H1 (cell line): ENCODE measurements around the gene NAT8L. TPM values are rescaled to one million over a fixed set of nuclear protein-coding genes. Genes with fewer than 3 reads are reported as not detected.

Experiments
- CTCF ChIA-PET: fragments of 300-600 bp; sonication (Branson Sonifier 250); formaldehyde crosslinking; loops from one replicate; lab custom pipeline; 2021; ENCODE audit not compliant: partially characterized antibody; lab: Charles Lee
- POLR2A ChIA-PET: fragments of 300-600 bp; sonication (Branson Sonifier 250); formaldehyde crosslinking; loops from one replicate; lab custom pipeline; 2021; ENCODE audit warnings: inconsistent platforms; ENCODE audit not compliant: partially characterized antibody; lab: Charles Lee
- DNase-seq, 2 experiments: peaks; one replicate each; pipeline versions ENCODE4 v3.0.0 to v3.0.0-alpha.2; 2010 to 2022; ENCODE audit warnings: low spot score in 2 of 2, low read depth in 1 of 2, mixed read lengths in 1 of 2
- FAIRE-seq: peaks from 2 replicates; lab custom pipeline; 2011; peaks lifted over from hg19 to GRCh38; lab: Jason Lieb, UNC
- H2AFZ ChIP-seq: 2 replicates; pipeline ENCODE4 v1.8.1; 2012; ENCODE audit warnings: low read length, inconsistent platforms
- H2AK5ac ChIP-seq: 2 replicates; pipeline ENCODE4 v1.6.1; 2013; ENCODE audit warnings: low read depth, low read length
- H2BK120ac ChIP-seq: replicated peaks from 2 replicates; pipeline ENCODE3; 2013; ENCODE audit warnings: low read depth, low read length, inconsistent platforms
- H2BK12ac ChIP-seq: 2 replicates; pipeline ENCODE4 v1.6.1; 2013; ENCODE audit warnings: low read depth, low read length
- H2BK15ac ChIP-seq: 2 replicates; pipeline ENCODE4 v1.6.1; 2013; ENCODE audit warnings: low read length
- H2BK20ac ChIP-seq: 2 replicates; pipeline ENCODE4 v1.6.1; 2013; ENCODE audit warnings: low read length
- H2BK5ac ChIP-seq: 2 replicates; pipeline ENCODE4 v1.6.1; 2013; ENCODE audit warnings: low read depth, low read length
- H3K14ac ChIP-seq: 2 replicates; pipeline ENCODE4 v1.6.1; 2013; ENCODE audit warnings: inconsistent platforms; ENCODE audit not compliant: insufficient read length
- H3K18ac ChIP-seq: 2 replicates; pipeline ENCODE4 v1.6.1; 2013; ENCODE audit warnings: low read length; ENCODE audit errors: extremely low read depth
- H3K23ac ChIP-seq: 2 replicates; pipeline ENCODE4 v1.6.1; 2013; ENCODE audit warnings: inconsistent platforms; ENCODE audit not compliant: insufficient read length
- H3K23me2 ChIP-seq: 2 replicates; pipeline ENCODE4 v1.6.1; 2013; ENCODE audit warnings: low read depth, low read length
- H3K27ac ChIP-seq: 2 replicates; pipeline ENCODE4 v1.6.1; 2011; ENCODE audit warnings: low read depth, low read length, inconsistent platforms
- H3K27me3 ChIP-seq, 4 experiments: replicated peaks in 1 of 4; 1 replicate in 1 of 4; 2 replicates in 3 of 4; pipeline versions ENCODE4 v1.6.1 to v1.8.1; 2011 to 2013; ENCODE audit warnings: low read length in 3 of 4, mild to moderate bottlenecking in 3 of 4, inconsistent platforms in 2 of 4, mixed read lengths in 2 of 4, moderate library complexity in 1 of 4; ENCODE audit not compliant: control insufficient read depth in 3 of 4, insufficient read depth in 3 of 4; ENCODE audit errors: extremely low read depth in 1 of 4
- H3K36me3 ChIP-seq, 4 experiments: 2 replicates each; pipeline versions ENCODE4 v1.6.1 to v1.8.1; 2011 to 2013; ENCODE audit warnings: mild to moderate bottlenecking in 4 of 4, low read length in 3 of 4, moderate library complexity in 2 of 4, control low read depth in 1 of 4, inconsistent platforms in 1 of 4; ENCODE audit not compliant: insufficient read depth in 4 of 4, control insufficient read depth in 2 of 4
- H3K4ac ChIP-seq: replicated peaks from 2 replicates; pipeline ENCODE3; 2013; ENCODE audit warnings: low read length, low read depth, mixed read lengths, inconsistent platforms; ENCODE audit not compliant: insufficient read length
- H3K4me1 ChIP-seq, 4 experiments: replicated peaks in 1 of 4; 1 replicate in 1 of 4; 2 replicates in 3 of 4; pipeline versions ENCODE4 v1.6.1 to v1.8.1; 2011 to 2013; ENCODE audit warnings: low read length in 3 of 4, inconsistent platforms in 2 of 4, mixed read lengths in 1 of 4; ENCODE audit not compliant: insufficient read depth in 4 of 4, control insufficient read depth in 3 of 4
- H3K4me2 ChIP-seq, 2 experiments: 2 replicates each; pipeline versions ENCODE4 v1.6.1 to v1.8.1; 2011 to 2013; ENCODE audit warnings: low read depth in 2 of 2, low read length in 2 of 2, control low read depth in 1 of 2, inconsistent platforms in 1 of 2, mild to moderate bottlenecking in 1 of 2; ENCODE audit not compliant: insufficient read depth in 1 of 2
- H3K4me3 ChIP-seq, 4 experiments: fragments of 200-600, 300-600 bp in 1 of 4; sonication (generic), shearing (Covaris generic), sonication (Bioruptor Twin) in 1 of 4; 2 replicates each; pipeline versions ENCODE4 v1.5.1 to v1.8.1; 2011 to 2016; ENCODE audit warnings: low read length in 4 of 4, low read depth in 3 of 4, control low read depth in 2 of 4, inconsistent platforms in 2 of 4, mild to moderate bottlenecking in 2 of 4, mixed read lengths in 1 of 4, moderate library complexity in 1 of 4; ENCODE audit not compliant: insufficient read depth in 2 of 4; ENCODE audit errors: extremely low read depth in 1 of 4
- H3K56ac ChIP-seq: replicated peaks from 2 replicates; pipeline ENCODE3; 2013; ENCODE audit warnings: low read depth, mild to moderate bottlenecking, mixed read lengths, low read length, inconsistent platforms; ENCODE audit not compliant: insufficient read length
- H3K79me1 ChIP-seq: 2 replicates; pipeline ENCODE4 v1.6.1; 2013; ENCODE audit warnings: low read depth, low read length, control low read depth
- H3K79me2 ChIP-seq, 2 experiments: 2 replicates each; pipeline versions ENCODE4 v1.6.1 to v1.8.1; 2012 to 2013; ENCODE audit warnings: low read length in 2 of 2, mild to moderate bottlenecking in 2 of 2, inconsistent platforms in 1 of 2; ENCODE audit not compliant: insufficient read depth in 2 of 2, control insufficient read depth in 1 of 2
- H3K9ac ChIP-seq, 4 experiments: replicated peaks in 1 of 4; 1 replicate in 1 of 4; 2 replicates in 3 of 4; pipeline versions ENCODE4 v1.6.1 to v1.8.1; 2011 to 2013; ENCODE audit warnings: low read depth in 3 of 4, low read length in 3 of 4, control low read depth in 2 of 4, mild to moderate bottlenecking in 2 of 4, moderate library complexity in 2 of 4, inconsistent platforms in 1 of 4; ENCODE audit errors: extremely low read depth in 1 of 4
- H3K9me3 ChIP-seq, 2 experiments: 2 replicates each; pipeline versions ENCODE4 v1.6.1 to v1.8.1; 2012 to 2013; ENCODE audit warnings: mild to moderate bottlenecking in 2 of 2, moderate library complexity in 2 of 2, control low read depth in 1 of 2, inconsistent platforms in 1 of 2, low read depth in 1 of 2, low read length in 1 of 2, mixed read lengths in 1 of 2; ENCODE audit not compliant: insufficient read depth in 2 of 2
- H4K20me1 ChIP-seq, 2 experiments: replicated peaks in 1 of 2; 2 replicates each; pipeline versions ENCODE3 to v1.8.1; 2011 to 2013; ENCODE audit warnings: inconsistent platforms in 2 of 2, low read length in 2 of 2, mild to moderate bottlenecking in 1 of 2; ENCODE audit not compliant: insufficient read depth in 2 of 2, control insufficient read depth in 1 of 2
- H4K5ac ChIP-seq: 2 replicates; pipeline ENCODE4 v1.6.1; 2013; ENCODE audit warnings: low read length, low read depth, mixed read lengths, inconsistent platforms; ENCODE audit not compliant: insufficient read length
- H4K8ac ChIP-seq: 2 replicates; pipeline ENCODE4 v1.8.0; 2013; ENCODE audit warnings: mild to moderate bottlenecking, moderate library complexity, low read length, inconsistent platforms; ENCODE audit not compliant: insufficient read depth; ENCODE audit errors: extremely low read depth
- H4K91ac ChIP-seq: replicated peaks from 2 replicates; pipeline ENCODE3; 2013; ENCODE audit warnings: low read length, mixed read lengths, inconsistent platforms; ENCODE audit not compliant: insufficient read length
- KDM5A ChIP-seq: fragments of 200-600 bp; IDR thresholded peaks from 2 replicates; pipeline ENCODE4 v1.7.1; 2012; ENCODE audit warnings: mild to moderate bottlenecking, low read length, inconsistent platforms, mixed read lengths
- SIRT6 ChIP-seq: IDR thresholded peaks from one replicate; pipeline ENCODE4 v1.7.1; 2012; ENCODE audit warnings: low read length, inconsistent platforms
- polyA plus RNA-seq, 7 experiments: library from polyadenylated mRNA; depleted of rRNA in 3 of 7; stranded (reverse) in 5 of 7; unstranded in 2 of 7; fragments of >200 nt in 5 of 7; fragments of 200-250 nt in 2 of 7; gene quantifications; 1 replicate in 5 of 7; 2 replicates in 1 of 7; 4 replicates in 1 of 7; pipeline versions ENCODE4 v1.2.1 to v1.2.3, GENCODE V29; 2011 to 2013; ENCODE audit warnings: missing spikeins in 2 of 7, mixed read lengths in 2 of 7
- total RNA-seq: library from RNA; stranded (reverse); fragmentation: NEBNext Ultra II Directional; extraction: Animal tissue kit (Norgen Biotek cat#: 25700); gene quantifications from 2 replicates; pipeline ENCODE4 v1.2.1, GENCODE V29; 2021

Gene NAT8L
- total and polyA plus RNA-seq, 2 of the 8 experiments (the other 6 are each of a cell fraction or from before 2014, with no cell fraction given): 10.8 TPM

- Histone ChIP-seq H3K27me3 (peaks cover 0 to 2% (median 1%) of the 10 kb centered on the region in 4 experiments; a peak in 1 of 7 replicates), H2BK15ac (no peak overlapping the region), H3K4me1 (peaks cover 0 to 4% (median 0%) of the 10 kb centered on the region in 4 experiments; a peak in 1 of 7 replicates), H3K23ac (no peak overlapping the region), H3K9ac (no peak overlapping the region), H3K18ac (no peak overlapping the region), H3K4me3 (no peak overlapping the region), H2BK120ac (no peak overlapping the region), H3K56ac (no peak overlapping the region), H2BK5ac (no peak overlapping the region), H2AFZ (no peak overlapping the region), H2BK12ac (no peak overlapping the region), H3K14ac (no peak overlapping the region), H3K4ac (no peak overlapping the region), H4K91ac (no peak overlapping the region), H3K27ac (no peak overlapping the region), H3K79me1 (no peaks in the 10 kb centered on the region), H3K23me2 (no peaks in the 10 kb centered on the region), H4K20me1 (no peaks in the 10 kb centered on the region), H4K8ac (no peak overlapping the region), H3K4me2 (no peak overlapping the region), H3K79me2 (no peaks in the 10 kb centered on the region), H4K5ac (no peak overlapping the region), H3K9me3 (peaks cover 6 to 7% of the 10 kb centered on the region in 2 experiments; a peak in 1 of 4 replicates), H3K36me3 (no peaks in the 10 kb centered on the region), H2AK5ac (no peak overlapping the region), H2BK20ac (no peak overlapping the region)
- ChIA-PET CTCF (no interaction called here), POLR2A (no interaction called here)
- FAIRE-seq: no peak
- no peak for DNase-seq
- TF ChIP-seq KDM5A (no peak), SIRT6 (no peak)
Observed at GRCh38 chr4:2024683-2025082, 34.4 kb upstream of the NAT8L start.
